MM.1S (cell line): ENCODE data around the gene BIRC5.

Experiments
- DNase-seq: peaks from one replicate; pipeline ENCODE4 v3.0.0-alpha.2; 2015
- H2AFZ ChIP-seq: fragments of 300-600 bp; sonication (generic); 2 replicates; pipeline ENCODE4 v1.6.0; 2016; ENCODE audit warnings: antibody characterized with exemption, low read length
- H3F3A ChIP-seq: fragments of 300-600 bp; sonication (generic); 2 replicates; pipeline ENCODE4 v1.6.1; 2016; ENCODE audit warnings: mild to moderate bottlenecking, antibody characterized with exemption, low read length, moderate library complexity, mixed read lengths; ENCODE audit not compliant: insufficient read depth
- H3K27ac ChIP-seq: fragments of 300-600 bp; sonication (generic); 2 replicates; pipeline ENCODE4 v1.5.1; 2016; ENCODE audit warnings: mild to moderate bottlenecking, low read length
- H3K27me3 ChIP-seq: fragments of 300-600 bp; sonication (generic); replicated peaks from 2 replicates; pipeline ENCODE4 v1.6.0; 2016; ENCODE audit warnings: low read length; ENCODE audit not compliant: insufficient read depth
- H3K36me3 ChIP-seq: fragments of 300-600 bp; sonication (generic); replicated peaks from 2 replicates; pipeline ENCODE4 v1.6.1; 2016; ENCODE audit warnings: mild to moderate bottlenecking, low read length, mixed read lengths; ENCODE audit not compliant: insufficient read depth
- H3K4me1 ChIP-seq: fragments of 300-600 bp; sonication (generic); 2 replicates; pipeline ENCODE4 v1.6.1; 2016; ENCODE audit warnings: low read length, mixed read lengths
- H3K4me2 ChIP-seq: fragments of 300-600 bp; sonication (generic); 2 replicates; pipeline ENCODE4 v1.6.0; 2016; ENCODE audit warnings: low read depth, low read length
- H3K4me3 ChIP-seq: fragments of 300-600 bp; sonication (generic); 2 replicates; pipeline ENCODE4 v1.5.1; 2016; ENCODE audit warnings: low read length, mixed read lengths
- H3K79me2 ChIP-seq: fragments of 300-600 bp; sonication (generic); 2 replicates; pipeline ENCODE4 v1.6.1; 2016; ENCODE audit warnings: mixed run types, low read length, mixed read lengths
- H3K9ac ChIP-seq: fragments of 300-600 bp; sonication (generic); 2 replicates; pipeline ENCODE4 v1.6.1; 2016; ENCODE audit warnings: low read length, mixed read lengths
- H3K9me2 ChIP-seq: fragments of 300-600 bp; sonication (generic); replicated peaks from 2 replicates; pipeline ENCODE4 v1.6.1; 2016; ENCODE audit warnings: mild to moderate bottlenecking, low read length, mixed read lengths; ENCODE audit not compliant: insufficient read depth
- H3K9me3 ChIP-seq: fragments of 300-600 bp; sonication (generic); replicated peaks from 2 replicates; pipeline ENCODE4 v1.6.1; 2016; ENCODE audit warnings: mild to moderate bottlenecking, low read length, mixed read lengths; ENCODE audit not compliant: insufficient read depth
- H4K20me1 ChIP-seq: fragments of 300-600 bp; sonication (generic); 2 replicates; pipeline ENCODE4 v1.6.1; 2016; ENCODE audit warnings: mild to moderate bottlenecking, low read length, moderate library complexity, mixed read lengths; ENCODE audit not compliant: insufficient read depth
- EZH2 ChIP-seq: fragments of 300-600 bp; sonication (generic); optimal IDR thresholded peaks from 2 replicates; pipeline ENCODE3; 2017; ENCODE audit warnings: low read depth, mild to moderate bottlenecking, antibody characterized with exemption, low read length, mixed read lengths
- EZH2phosphoT487 ChIP-seq: fragments of 300-600 bp; sonication (generic); IDR thresholded peaks from 2 replicates; pipeline ENCODE4 v1.6.1; 2018; ENCODE audit warnings: antibody characterized with exemption, low read length
- TF ChIP-seq, protein P1 (sequence below): fragments of 300-600 bp; sonication (generic); IDR thresholded peaks from 2 replicates; pipeline ENCODE4 v1.5.1; 2016; ENCODE audit warnings: antibody characterized with exemption, low read length, mixed read lengths

BIRC5 gene

GRCh38 chr17:78249074-78249817 lies 35.2 kb downstream of the BIRC5 start:
- Histone ChIP-seq H3K9ac (no peak overlapping the region), H3K4me3 (no peak overlapping the region), H3K9me3 (no peaks in the 10 kb centered on the region), H3K9me2 (no peaks in the 10 kb centered on the region), H3K27me3 (no peaks in the 10 kb centered on the region), H3K4me2 (no peak overlapping the region), H3K4me1 (peaks cover 29% of the 10 kb centered on the region), H3K36me3 (no peaks in the 10 kb centered on the region), H3F3A (peaks cover 29% of the 10 kb centered on the region), H3K27ac (no peak overlapping the region), H3K79me2 (no peaks in the 10 kb centered on the region), H4K20me1 (no peaks in the 10 kb centered on the region), H2AFZ (no peak overlapping the region)
- no peak for DNase-seq
- TF ChIP-seq, protein P1, sequence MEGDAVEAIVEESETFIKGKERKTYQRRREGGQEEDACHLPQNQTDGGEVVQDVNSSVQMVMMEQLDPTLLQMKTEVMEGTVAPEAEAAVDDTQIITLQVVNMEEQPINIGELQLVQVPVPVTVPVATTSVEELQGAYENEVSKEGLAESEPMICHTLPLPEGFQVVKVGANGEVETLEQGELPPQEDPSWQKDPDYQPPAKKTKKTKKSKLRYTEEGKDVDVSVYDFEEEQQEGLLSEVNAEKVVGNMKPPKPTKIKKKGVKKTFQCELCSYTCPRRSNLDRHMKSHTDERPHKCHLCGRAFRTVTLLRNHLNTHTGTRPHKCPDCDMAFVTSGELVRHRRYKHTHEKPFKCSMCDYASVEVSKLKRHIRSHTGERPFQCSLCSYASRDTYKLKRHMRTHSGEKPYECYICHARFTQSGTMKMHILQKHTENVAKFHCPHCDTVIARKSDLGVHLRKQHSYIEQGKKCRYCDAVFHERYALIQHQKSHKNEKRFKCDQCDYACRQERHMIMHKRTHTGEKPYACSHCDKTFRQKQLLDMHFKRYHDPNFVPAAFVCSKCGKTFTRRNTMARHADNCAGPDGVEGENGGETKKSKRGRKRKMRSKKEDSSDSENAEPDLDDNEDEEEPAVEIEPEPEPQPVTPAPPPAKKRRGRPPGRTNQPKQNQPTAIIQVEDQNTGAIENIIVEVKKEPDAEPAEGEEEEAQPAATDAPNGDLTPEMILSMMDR = no peak
- TF ChIP-seq EZH2 (no peak), EZH2phosphoT487 (no peak)

GRCh38 chr17:78249818-78250806 lies 36.1 kb downstream of the BIRC5 start:
- Histone ChIP-seq H3K4me1 (peaks cover 29% of the 10 kb centered on the region), H3K36me3 (no peaks in the 10 kb centered on the region), H3K4me2 (peak overlapping the region; percentile 76; the same call in 1 of the 2 replicates), H3K27me3 (no peaks in the 10 kb centered on the region), H3F3A (peaks cover 29% of the 10 kb centered on the region), H3K4me3 (no peak overlapping the region), H3K27ac (no peak overlapping the region), H3K79me2 (no peaks in the 10 kb centered on the region), H3K9ac (no peak overlapping the region), H3K9me2 (no peaks in the 10 kb centered on the region), H3K9me3 (no peaks in the 10 kb centered on the region), H4K20me1 (no peaks in the 10 kb centered on the region), H2AFZ (no peak overlapping the region)
- TF ChIP-seq EZH2phosphoT487 = no peak
- TF ChIP-seq, protein P1 = no peak
- no peak for TF ChIP-seq EZH2
- DNase-seq = no peak

- H3K79me2 ChIP-seq = no peaks in the 10 kb centered on the region
- H3K4me1 ChIP-seq = peaks cover 29% of the 10 kb centered on the region
- H3K36me3 ChIP-seq = no peaks in the 10 kb centered on the region
- peak overlapping the region; percentile 29 for H2AFZ ChIP-seq
- peaks cover 29% of the 10 kb centered on the region for H3F3A ChIP-seq
- peak overlapping the region; percentile 91 for H3K27ac ChIP-seq
- H3K4me2 ChIP-seq = peak overlapping the region; percentile 76
- TF ChIP-seq, protein P1 = peak; percentile 99
- TF ChIP-seq EZH2 = no peak
- H4K20me1 ChIP-seq = no peaks in the 10 kb centered on the region
- H3K9me2 ChIP-seq = no peaks in the 10 kb centered on the region
- no peaks in the 10 kb centered on the region for H3K9me3 ChIP-seq
- H3K9ac ChIP-seq = peak overlapping the region; percentile 63
- peak; percentile 84 for DNase-seq
- peak overlapping the region; percentile 45; the same call in 1 of the 2 replicates for H3K4me3 ChIP-seq
- H3K27me3 ChIP-seq = no peaks in the 10 kb centered on the region
Observed at GRCh38 chr17:78250891-78251772, 37.1 kb downstream of the BIRC5 start.
